CD8-positive, alpha-beta memory T cell (primary cell): ENCODE results near the gene B4GALNT1. TPM values are rescaled to one million over a fixed set of nuclear protein-coding genes. Genes with fewer than 3 reads are reported as not detected.

Source experiments
- CTCF ChIA-PET: fragments of 350-600 bp; sonication (Branson Sonifier 250); formaldehyde crosslinking; loops from one replicate; lab custom pipeline; 2021; ENCODE audit warnings: antibody characterized with exemption; lab: Charles Lee
- POLR2A ChIA-PET: fragments of 350-600 bp; sonication (Branson Sonifier 250); formaldehyde crosslinking; loops from one replicate; lab custom pipeline; 2021; ENCODE audit warnings: antibody characterized with exemption; lab: Charles Lee
- DNase-seq, 5 donors: peaks; one replicate each; pipeline versions ENCODE4 v3.0.0 to v3.0.0-alpha.2; 2020 to 2022; ENCODE audit warnings: mixed read lengths in 1 of 5
- H3K27ac ChIP-seq: one replicate; pipeline ENCODE4 v1.7.0; 2013; ENCODE audit warnings: low read depth, mild to moderate bottlenecking, low read length, moderate library complexity
- H3K27me3 ChIP-seq: 2 replicates; pipeline ENCODE4 v1.7.0; 2013; ENCODE audit warnings: low read length, mild to moderate bottlenecking; ENCODE audit not compliant: insufficient read depth, poor library complexity, severe bottlenecking
- H3K36me3 ChIP-seq: 2 replicates; pipeline ENCODE4 v1.7.0; 2013; ENCODE audit warnings: mild to moderate bottlenecking, low read length, moderate library complexity; ENCODE audit not compliant: insufficient read depth
- H3K4me1 ChIP-seq: 2 replicates; pipeline ENCODE4 v1.7.0; 2013; ENCODE audit warnings: mild to moderate bottlenecking, low read length, moderate library complexity; ENCODE audit not compliant: insufficient read depth
- H3K4me3 ChIP-seq: 2 replicates; pipeline ENCODE4 v1.7.0; 2013; ENCODE audit warnings: mild to moderate bottlenecking, low read length
- H3K9me3 ChIP-seq: 2 replicates; pipeline ENCODE4 v1.7.0; 2013; ENCODE audit warnings: mild to moderate bottlenecking, low read length
- H3K27ac Mint-ChIP-seq, 8 donors: one replicate each; pipeline ENCODE4 v1.8.0; 2020 to 2021; ENCODE audit warnings: mixed read lengths in 8 of 8, mild to moderate bottlenecking in 6 of 8, inconsistent platforms in 3 of 8, moderate library complexity in 3 of 8
- H3K27me3 Mint-ChIP-seq, 2 donors: one replicate each; pipeline ENCODE4 v1.8.0; 2020 to 2021; ENCODE audit warnings: mixed read lengths in 2 of 2, mild to moderate bottlenecking in 1 of 2, moderate library complexity in 1 of 2
- H3K36me3 Mint-ChIP-seq, 3 donors: one replicate each; pipeline ENCODE4 v1.8.0; 2020 to 2021; ENCODE audit warnings: mixed read lengths in 3 of 3, inconsistent platforms in 1 of 3, mild to moderate bottlenecking in 1 of 3
- H3K4me1 Mint-ChIP-seq, 3 donors: one replicate each; pipeline ENCODE4 v1.8.0; 2020 to 2021; ENCODE audit warnings: mixed read lengths in 3 of 3, inconsistent platforms in 1 of 3, mild to moderate bottlenecking in 1 of 3
- H3K4me3 Mint-ChIP-seq, 7 donors: one replicate each; pipeline ENCODE4 v1.8.0; 2020 to 2021; ENCODE audit warnings: mixed read lengths in 7 of 7, mild to moderate bottlenecking in 6 of 7, moderate library complexity in 4 of 7, inconsistent platforms in 2 of 7
- H3K9me3 Mint-ChIP-seq, 5 donors: one replicate each; pipeline ENCODE4 v1.8.0; 2020 to 2022; ENCODE audit warnings: mixed read lengths in 5 of 5, mild to moderate bottlenecking in 3 of 5, moderate library complexity in 2 of 5, inconsistent platforms in 1 of 5
- polyA plus RNA-seq: library from polyadenylated mRNA; unstranded; fragments of 300-500 nt; fragmentation: Illumina TruSeq; gene quantifications from one replicate; pipeline ENCODE4 v1.2.3, GENCODE V29; 2021
- total RNA-seq, 2 experiments: library from RNA; stranded (reverse); gene quantifications; one replicate each; pipeline ENCODE4 v1.2.3, GENCODE V29; 2021

Gene B4GALNT1
- total and polyA plus RNA-seq, 3 experiments from 2014 or later = 2.9 to 4.1 TPM; not detected in 1

GRCh38 chr12:57603815-57604453 is 29.1 kb downstream of the B4GALNT1 start:
- H3K9me3 ChIP-seq = no peaks in the 10 kb centered on the region
- ChIA-PET POLR2A (no interaction called here), CTCF (interaction anchor here (0.9 to 1.6 kb wide), 4 partner anchors 12 to 151 kb away, joined by 3 to 6 read pairs (median 4); partner anchors contain the start of gene B4GALNT1)
- H3K36me3 Mint-ChIP-seq = peaks cover 0 to 51% (median 26%) of the 10 kb centered on the region in 3 donors
- peak overlapping the region; percentile 64 to 94 (median 90) for H3K27ac Mint-ChIP-seq
- H3K27me3 Mint-ChIP-seq = peaks cover 0 to under 1% of the 10 kb centered on the region in 2 donors
- no peak overlapping the region for H3K27ac ChIP-seq
- peaks cover 28% of the 10 kb centered on the region for H3K4me1 ChIP-seq
- no peak for DNase-seq
- peaks cover 14% of the 10 kb centered on the region for H3K36me3 ChIP-seq
- H3K4me3 Mint-ChIP-seq = peak overlapping the region; percentile 85 to 94 (median 88)
- peaks cover 32 to 43% (median 37%) of the 10 kb centered on the region in 3 donors for H3K4me1 Mint-ChIP-seq
- H3K27me3 ChIP-seq = no peaks in the 10 kb centered on the region
- H3K9me3 Mint-ChIP-seq = no peaks in the 10 kb centered on the region
- peak overlapping the region; percentile 78 for H3K4me3 ChIP-seq

DNA sequence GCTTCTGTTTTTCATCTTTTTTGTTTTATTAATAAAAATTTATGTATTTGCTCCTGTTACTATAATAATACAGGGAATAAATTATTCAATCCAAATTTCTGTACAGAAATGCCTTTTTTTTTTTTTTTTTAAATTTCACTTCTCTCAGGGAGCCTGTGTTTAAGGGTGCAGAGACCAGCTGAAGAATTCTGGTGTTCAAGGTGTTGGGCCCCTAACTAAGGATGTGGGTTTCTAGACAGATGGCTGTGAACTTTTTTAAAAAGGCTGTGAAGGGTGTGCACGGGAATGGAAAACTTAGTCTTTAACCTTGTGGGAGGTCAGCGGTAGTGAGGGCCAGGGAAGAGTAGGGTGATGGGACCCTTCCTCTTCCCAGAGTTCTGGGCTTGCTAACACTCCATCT is 29.7 kb downstream of the B4GALNT1 start:
- H3K4me3 Mint-ChIP-seq = peak overlapping the region; percentile 85 to 94 (median 88)

GRCh38 chr12:57602544-57602943 is 30.5 kb downstream of the B4GALNT1 start:
- Mint-ChIP-seq H3K4me3 (peak overlapping the region in 1 of 7 donors; percentile 4), H3K27ac (peak overlapping the region in 7 of 8 donors; percentile 2 to 81 (median 56)), H3K4me1 (peaks cover 32 to 43% (median 37%) of the 10 kb centered on the region in 3 donors), H3K36me3 (peaks cover 0 to 54% (median 25%) of the 10 kb centered on the region in 3 donors), H3K27me3 (peaks cover 0 to 1% of the 10 kb centered on the region in 2 donors), H3K9me3 (no peaks in the 10 kb centered on the region)
- H3K9me3 ChIP-seq = no peaks in the 10 kb centered on the region
- ChIA-PET POLR2A (no interaction called here), CTCF (interaction anchor here (1.6 kb wide), 1 partner anchor 30 kb away, joined by 5 read pairs; the partner anchor contains the start of gene B4GALNT1)
- no peaks in the 10 kb centered on the region for H3K27me3 ChIP-seq
- DNase-seq = no peak
- no peak overlapping the region for H3K27ac ChIP-seq
- no peak overlapping the region for H3K4me3 ChIP-seq
- H3K4me1 ChIP-seq = peaks cover 28% of the 10 kb centered on the region
- H3K36me3 ChIP-seq = peaks cover 24% of the 10 kb centered on the region

More for the DNA sequence above, 29.7 kb downstream of the B4GALNT1 start:
- no peaks in the 10 kb centered on the region for H3K27me3 ChIP-seq
- Mint-ChIP-seq H3K9me3 (no peaks in the 10 kb centered on the region), H3K4me1 (peaks cover 32 to 43% (median 37%) of the 10 kb centered on the region in 3 donors), H3K27ac (peak overlapping the region; percentile 64 to 94 (median 90)), H3K36me3 (peaks cover 0 to 55% (median 26%) of the 10 kb centered on the region in 3 donors), H3K27me3 (peaks cover 0 to 1% of the 10 kb centered on the region in 2 donors)
- H3K4me3 ChIP-seq = no peak overlapping the region
- ChIA-PET POLR2A (no interaction called here), CTCF (interaction anchor here (0.9 to 1.6 kb wide), 4 partner anchors 12 to 151 kb away, joined by 3 to 6 read pairs (median 4); partner anchors contain the start of gene B4GALNT1)
- H3K27ac ChIP-seq = no peak overlapping the region
- peaks cover 19% of the 10 kb centered on the region for H3K36me3 ChIP-seq
- H3K4me1 ChIP-seq = peaks cover 28% of the 10 kb centered on the region
- DNase-seq = no peak
- H3K9me3 ChIP-seq = no peaks in the 10 kb centered on the region

DNA sequence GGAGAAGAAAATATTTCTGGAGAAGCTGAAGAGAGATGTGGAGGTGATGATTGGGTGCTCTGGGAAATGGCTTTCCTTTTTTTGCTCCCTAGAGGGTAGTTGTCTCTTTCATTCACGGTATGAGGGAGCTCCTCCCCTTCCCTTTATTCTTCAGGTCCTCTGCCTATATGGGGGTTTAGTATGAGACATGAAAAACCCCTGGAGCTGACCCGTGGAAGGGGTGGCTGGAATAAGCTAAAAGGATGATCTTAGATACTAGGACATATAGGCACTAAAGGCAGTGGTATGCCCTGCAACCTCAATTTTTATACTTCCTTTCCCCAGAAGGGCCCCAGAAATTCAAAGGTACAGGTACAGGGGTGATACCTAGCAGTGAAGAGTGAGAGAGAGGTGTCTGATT is 32.6 kb downstream of the B4GALNT1 start:
- ChIA-PET POLR2A (no interaction called here), CTCF (interaction anchor here (0.8 to 2.1 kb wide), 4 partner anchors 15 to 141 kb away, joined by 3 to 8 read pairs (median 6); partner anchors contain the start of gene GLI1)
- peaks cover 39% of the 10 kb centered on the region for H3K36me3 ChIP-seq
- peaks cover 24 to 29% (median 25%) of the 10 kb centered on the region in 3 donors for H3K4me1 Mint-ChIP-seq
- H3K9me3 ChIP-seq = no peaks in the 10 kb centered on the region
- peaks cover 24% of the 10 kb centered on the region for H3K4me1 ChIP-seq
- H3K27me3 ChIP-seq = no peaks in the 10 kb centered on the region
- peak overlapping the region in 3 of 8 donors; percentile 35 to 89 (median 56) for H3K27ac Mint-ChIP-seq
- H3K9me3 Mint-ChIP-seq = no peaks in the 10 kb centered on the region
- no peak overlapping the region for H3K4me3 ChIP-seq
- H3K27me3 Mint-ChIP-seq = peaks cover 0 to 1% of the 10 kb centered on the region in 2 donors
- H3K4me3 Mint-ChIP-seq = peak overlapping the region in 1 of 7 donors; percentile 60
- DNase-seq = no peak
- H3K36me3 Mint-ChIP-seq = peaks cover 0 to 68% (median 33%) of the 10 kb centered on the region in 3 donors
- no peak overlapping the region for H3K27ac ChIP-seq

DNA sequence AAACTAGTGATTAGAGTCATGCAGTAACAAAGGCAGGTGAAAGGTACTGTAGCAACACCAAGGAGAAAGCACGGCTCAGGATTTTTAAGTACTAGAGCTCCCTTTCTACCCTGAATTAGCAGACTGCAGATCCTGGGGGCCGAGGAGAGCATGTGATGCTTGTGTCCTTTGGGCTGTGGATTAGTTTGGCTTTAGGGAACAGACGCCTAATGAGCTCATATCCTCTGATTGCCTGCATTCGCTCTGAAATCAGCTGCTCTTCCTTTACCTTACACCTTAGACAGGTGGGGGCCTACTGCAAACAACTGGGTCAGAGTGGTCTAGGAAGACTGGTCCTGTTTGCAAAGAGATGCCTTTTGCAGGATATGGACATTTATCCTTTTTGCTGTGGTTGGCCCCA is 39.8 kb downstream of the B4GALNT1 start:
- no peaks in the 10 kb centered on the region for H3K27me3 ChIP-seq
- H3K4me3 Mint-ChIP-seq = peak overlapping the region in 5 of 7 donors; percentile 23 to 90 (median 58)
- peaks cover 29 to 39% (median 38%) of the 10 kb centered on the region in 3 donors for H3K4me1 Mint-ChIP-seq
- H3K4me1 ChIP-seq = peaks cover 26% of the 10 kb centered on the region
- H3K27ac ChIP-seq = no peak overlapping the region
- peak overlapping the region in 5 of 8 donors; percentile 57 to 95 (median 78) for H3K27ac Mint-ChIP-seq
- H3K9me3 ChIP-seq = no peaks in the 10 kb centered on the region
- H3K36me3 ChIP-seq = peaks cover 21% of the 10 kb centered on the region
- H3K27me3 Mint-ChIP-seq = peaks cover 0 to 2% of the 10 kb centered on the region in 2 donors
- ChIA-PET POLR2A (interaction anchor here (0.7 kb wide), 1 partner anchor 223 kb away, joined by 12 read pairs; no protein-coding TSS in a partner anchor), CTCF (interaction anchor here (1.0 to 4.1 kb wide), 7 partner anchors 8 to 96 kb away, joined by 3 to 26 read pairs (median 4); no protein-coding TSS in a partner anchor)
- no peak for DNase-seq
- H3K4me3 ChIP-seq = no peak overlapping the region
- no peaks in the 10 kb centered on the region for H3K9me3 Mint-ChIP-seq
- peaks cover 0 to 48% (median 13%) of the 10 kb centered on the region in 3 donors for H3K36me3 Mint-ChIP-seq

GRCh38 chr12:57592551-57593165 is 40.3 kb downstream of the B4GALNT1 start:
- no peaks in the 10 kb centered on the region for H3K9me3 Mint-ChIP-seq
- H3K4me3 ChIP-seq = peak overlapping the region; percentile 84
- H3K27me3 Mint-ChIP-seq = peaks cover 0 to 2% of the 10 kb centered on the region in 2 donors
- peak overlapping the region; percentile 56 to 95 (median 86) for H3K27ac Mint-ChIP-seq
- H3K36me3 ChIP-seq = peaks cover 17% of the 10 kb centered on the region
- H3K9me3 ChIP-seq = no peaks in the 10 kb centered on the region
- no peak overlapping the region for H3K27ac ChIP-seq
- H3K36me3 Mint-ChIP-seq = peaks cover 0 to 46% (median 11%) of the 10 kb centered on the region in 3 donors
- peak overlapping the region; percentile 85 to 91 (median 91) for H3K4me3 Mint-ChIP-seq
- H3K4me1 Mint-ChIP-seq = peaks cover 29 to 39% (median 38%) of the 10 kb centered on the region in 3 donors
- no peaks in the 10 kb centered on the region for H3K27me3 ChIP-seq
- peaks cover 26% of the 10 kb centered on the region for H3K4me1 ChIP-seq
- CTCF ChIA-PET = interaction anchor here (1.0 to 4.1 kb wide), 6 partner anchors 7 to 96 kb away, joined by 3 to 26 read pairs (median 4); no protein-coding TSS in a partner anchor
- no peak for DNase-seq
- POLR2A ChIA-PET = interaction anchor here (0.7 kb wide), 1 partner anchor 223 kb away, joined by 12 read pairs; no protein-coding TSS in a partner anchor

DNA sequence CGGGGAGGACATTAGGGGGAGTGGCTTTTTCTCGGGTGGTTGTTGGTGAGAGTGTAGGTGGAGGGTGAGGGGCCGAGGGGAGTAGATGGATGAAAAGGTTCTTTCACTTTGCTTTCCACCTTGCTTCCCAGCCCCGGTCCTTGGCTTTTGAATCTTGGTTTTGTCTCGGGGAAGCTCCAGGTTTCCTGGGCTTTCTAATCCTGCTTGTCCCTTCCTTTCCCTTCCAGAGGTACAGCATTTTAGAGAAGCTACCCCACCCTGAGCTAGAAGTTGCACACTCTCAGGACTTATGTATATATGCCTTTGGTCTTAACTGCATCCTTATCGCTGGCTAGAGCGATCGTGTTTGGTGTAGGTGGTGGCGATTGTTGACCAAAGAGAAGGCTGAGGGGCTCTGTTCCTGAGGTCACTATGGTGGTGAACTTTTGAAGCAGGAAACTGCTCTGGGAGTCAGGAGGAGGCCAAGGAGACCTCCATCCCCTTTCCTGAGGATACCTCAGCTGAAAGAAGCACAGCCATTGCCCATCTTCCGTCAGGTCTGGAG is 41.1 kb downstream of the B4GALNT1 start:
- ChIA-PET POLR2A (interaction anchor here (1.1 to 1.7 kb wide), 2 partner anchors 19 to 112 kb away, joined by 4 to 6 read pairs; partner anchors contain the start of genes ARHGAP9 and ARHGEF25), CTCF (interaction anchor here (1.0 to 4.1 kb wide), 3 partner anchors 9 to 28 kb away, joined by 3 to 26 read pairs (median 17); no protein-coding TSS in a partner anchor)
- H3K27ac Mint-ChIP-seq = peak overlapping the region; percentile 76 to 98 (median 92)
- Histone ChIP-seq H3K4me1 (peaks cover 26% of the 10 kb centered on the region), H3K4me3 (peak overlapping the region; percentile 84), H3K27me3 (no peaks in the 10 kb centered on the region), H3K9me3 (no peaks in the 10 kb centered on the region), H3K36me3 (peaks cover 12% of the 10 kb centered on the region), H3K27ac (peak overlapping the region; percentile 64)
- H3K36me3 Mint-ChIP-seq = peaks cover 0 to 38% (median 6%) of the 10 kb centered on the region in 3 donors
- no peak for DNase-seq
- peaks cover 29 to 39% (median 38%) of the 10 kb centered on the region in 3 donors for H3K4me1 Mint-ChIP-seq
- H3K4me3 Mint-ChIP-seq = peak overlapping the region; percentile 85 to 91 (median 91)
- no peaks in the 10 kb centered on the region for H3K9me3 Mint-ChIP-seq
- H3K27me3 Mint-ChIP-seq = peaks cover 0 to 2% of the 10 kb centered on the region in 2 donors
